Testis (tissue), 3 donors: ENCODE measurements around the gene ATOH7. TPM values are rescaled to one million over a fixed set of nuclear protein-coding genes. Genes with fewer than 3 reads are reported as not detected.

Source experiments
- DNase-seq: peaks from one replicate; pipeline ENCODE4 v3.0.0-alpha.2; 2019
- H3K27ac ChIP-seq, 2 donors: fragments of 200-600 bp; sonication (generic); one replicate each; pipeline ENCODE4 v1.5.1; 2019
- H3K27me3 ChIP-seq: fragments of 200-600 bp; sonication (generic); one replicate; pipeline ENCODE4 v1.5.1; 2019
- H3K36me3 ChIP-seq: fragments of 200-600 bp; sonication (generic); one replicate; pipeline ENCODE4 v1.5.1; 2017; ENCODE audit warnings: low read depth; ENCODE audit errors: missing control alignments
- H3K4me1 ChIP-seq: fragments of 200-600 bp; sonication (generic); one replicate; pipeline ENCODE4 v1.5.1; 2019
- H3K4me3 ChIP-seq, 2 donors: fragments of 200-600 bp; sonication (generic); one replicate each; pipeline ENCODE4 v1.5.1; 2017 to 2019
- H3K9me3 ChIP-seq: fragments of 200-600 bp; sonication (generic); one replicate; pipeline ENCODE4 v1.5.1; 2017
- CTCF ChIP-seq, 3 experiments: fragments of 450-650 bp in 2 of 3; fragments of 200-600 bp in 1 of 3; sonication (generic) in 1 of 3; IDR thresholded peaks; one replicate each; pipeline ENCODE4 v1.5.1; 2016 to 2019; ENCODE audit warnings: antibody characterized with exemption in 3 of 3, mild to moderate bottlenecking in 2 of 3, moderate library complexity in 1 of 3
- POLR2A ChIP-seq: fragments of 450-650 bp; IDR thresholded peaks from one replicate; pipeline ENCODE4 v1.6.1; 2017; ENCODE audit warnings: antibody characterized with exemption, mild to moderate bottlenecking, moderate library complexity
- WGBS, 2 donors: methylation state at CpG; one replicate each; pipeline ENCODE4 v1.1.5; 2018; 5-methylcytosine and 5-hydroxymethylcytosine counted together
- intact Hi-C: fragments of 100-400 bp; cut with DNase I; formaldehyde crosslinking; loops from one replicate; pipeline ENCODE4 v1.15.1; 2023; ENCODE audit warnings: low total_unique reads
- polyA plus RNA-seq: library from polyadenylated mRNA; stranded (reverse); fragments of 350-450 nt; fragmentation: Illumina TruSeq; extraction: RNeasy Lipid Tissue Mini Kit (QIAGEN cat#74804); gene quantifications from one replicate; pipeline ENCODE4 v1.2.3, GENCODE V29; 2014; ENCODE audit warnings: low read depth, low replicate concordance; ENCODE audit not compliant: insufficient read depth
- total RNA-seq, 2 donors: library from RNA; depleted of rRNA; stranded (reverse); fragments of >200 nt; gene quantifications; one replicate each; pipeline ENCODE4 v1.2.3, GENCODE V29; 2016

Gene ATOH7
- total and polyA plus RNA-seq, 3 donors from 2014 or later, result 0.21 to 1.2 (median 0.63) TPM

- Histone ChIP-seq H3K27me3 (no peaks in the 10 kb centered on the region), H3K4me3 (no peak overlapping the region), H3K4me1 (peaks cover 9% of the 10 kb centered on the region), H3K27ac (no peak overlapping the region), H3K9me3 (no peaks in the 10 kb centered on the region), H3K36me3 (no peaks in the 10 kb centered on the region)
- no peak for TF ChIP-seq CTCF (IDR thresholded peaks at IDR 0.05)
- TF ChIP-seq POLR2A, result no peak
- 86 to 90% methylated on average over 2 of the region's 2 CpGs for WGBS, 2 donors
- intact Hi-C loops, result no loop called here
- DNase-seq, result no peak
These were observed 43.8 kb upstream of the ATOH7 start for GRCh38 chr10:68275600-68276126.

- H3K9me3 ChIP-seq, result no peaks in the 10 kb centered on the region
- H3K36me3 ChIP-seq, result no peaks in the 10 kb centered on the region
- DNase-seq, result no peak
- peaks cover 9% of the 10 kb centered on the region for H3K4me1 ChIP-seq
- intact Hi-C loops, result no loop called here
- no peak overlapping the region for H3K27ac ChIP-seq
- TF ChIP-seq POLR2A, result no peak
- TF ChIP-seq CTCF (IDR thresholded peaks at IDR 0.05), result no peak
- H3K4me3 ChIP-seq, result no peak overlapping the region
- no peaks in the 10 kb centered on the region for H3K27me3 ChIP-seq
These were observed 40.9 kb upstream of the ATOH7 start for GRCh38 chr10:68272833-68273232.

GRCh38 chr10:68271196-68271882 lies 39.4 kb upstream of the ATOH7 start:
- H3K9me3 ChIP-seq, result no peaks in the 10 kb centered on the region
- intact Hi-C loops, result no loop called here

GRCh38 chr10:68269562-68270290 lies 37.8 kb upstream of the ATOH7 start:
- no peak for DNase-seq
- Histone ChIP-seq H3K27ac (no peak overlapping the region), H3K27me3 (no peaks in the 10 kb centered on the region), H3K9me3 (no peaks in the 10 kb centered on the region), H3K36me3 (no peaks in the 10 kb centered on the region), H3K4me3 (no peak overlapping the region), H3K4me1 (peaks cover 9% of the 10 kb centered on the region)
- intact Hi-C loops, result no loop called here
- TF ChIP-seq CTCF (IDR thresholded peaks at IDR 0.05) (no peak), POLR2A (no peak)
- WGBS, 2 donors, result 87 to 88% methylated on average over 2 of the region's 2 CpGs

More at GRCh38 chr10:68271196-68271882, 39.4 kb upstream of the ATOH7 start:
- peak; percentile 45 for DNase-seq
- Histone ChIP-seq H3K4me3 (no peak overlapping the region), H3K4me1 (peaks cover 9% of the 10 kb centered on the region), H3K27me3 (no peaks in the 10 kb centered on the region), H3K27ac (no peak overlapping the region), H3K36me3 (no peaks in the 10 kb centered on the region)
- TF ChIP-seq POLR2A (no peak), CTCF (IDR thresholded peaks at IDR 0.05) (no peak)
- 50 to 55% methylated on average over 7 of the region's 7 CpGs for WGBS, 2 donors
